GM19099 (cell line): Measurements from ENCODE around the gene BRI3.

Source experiments
- POLR2A ChIP-seq: IDR thresholded peaks from 3 replicates; pipeline ENCODE4 v1.6.1; 2011; ENCODE audit warnings: low read depth; ENCODE audit not compliant: insufficient read length; ENCODE audit errors: extremely low read depth

The BRI3 gene

GRCh38 chr7:98289333-98289875 lies 7.9 kb downstream of the BRI3 start:
- TF ChIP-seq POLR2A = no peak

GRCh38 chr7:98291717-98292116 lies 10.2 kb downstream of the BRI3 start:
- TF ChIP-seq POLR2A = no peak

GRCh38 chr7:98293265-98293664 lies 11.8 kb downstream of the BRI3 start:
- no peak for TF ChIP-seq POLR2A

- TF ChIP-seq POLR2A = no peak
These were observed 12.3 kb downstream of the BRI3 start for GRCh38 chr7:98293746-98294145.

- no peak for TF ChIP-seq POLR2A
These were observed 12.8 kb downstream of the BRI3 start for GRCh38 chr7:98294326-98294725.

GRCh38 chr7:98294798-98295382 lies 13.4 kb downstream of the BRI3 start:
- no peak for TF ChIP-seq POLR2A

- TF ChIP-seq POLR2A = no peak
These were observed 14.1 kb downstream of the BRI3 start for GRCh38 chr7:98295467-98296192.

GRCh38 chr7:98296833-98297232 lies 15.3 kb downstream of the BRI3 start:
- TF ChIP-seq POLR2A = no peak

GRCh38 chr7:98297626-98298286 lies 16.3 kb downstream of the BRI3 start:
- no peak for TF ChIP-seq POLR2A

GRCh38 chr7:98300595-98301372 lies 19.3 kb downstream of the BRI3 start:
- TF ChIP-seq POLR2A = no peak

- no peak for TF ChIP-seq POLR2A
These were observed 20.4 kb downstream of the BRI3 start for GRCh38 chr7:98301693-98302470.

- no peak for TF ChIP-seq POLR2A
These were observed 21.8 kb downstream of the BRI3 start for GRCh38 chr7:98303176-98303865.

- TF ChIP-seq POLR2A = no peak
These were observed 22.4 kb downstream of the BRI3 start for GRCh38 chr7:98303906-98304305.
